Esophagus (tissue), 2 donors: ENCODE data around the gene PSMA1. TPM values are rescaled to one million over a fixed set of nuclear protein-coding genes. Genes with fewer than 3 reads are reported as not detected.
"Not testable (repeated sequence)": the region's sequence is repeated elsewhere in the genome, so short reads cannot be mapped to it uniquely, and the experiment has no call there.

Experiments used
- H3K27ac ChIP-seq, 2 donors: one replicate each; pipeline ENCODE4 v1.5.1; 2013; ENCODE audit warnings: low read depth in 2 of 2, mild to moderate bottlenecking in 2 of 2, inconsistent platforms in 1 of 2, low read length in 1 of 2, moderate library complexity in 1 of 2
- H3K27me3 ChIP-seq, 2 donors: one replicate each; pipeline ENCODE4 v1.6.1; 2013; ENCODE audit warnings: low read length in 2 of 2, control low read depth in 1 of 2, mild to moderate bottlenecking in 1 of 2; ENCODE audit not compliant: insufficient read depth in 2 of 2, control insufficient read depth in 1 of 2
- H3K36me3 ChIP-seq, 2 donors: one replicate each; pipeline ENCODE4 v1.6.1; 2013; ENCODE audit warnings: low read length in 1 of 2; ENCODE audit not compliant: control insufficient read depth in 2 of 2, insufficient read depth in 2 of 2
- H3K4me1 ChIP-seq, 2 donors: one replicate each; pipeline ENCODE4 v1.6.1; 2013; ENCODE audit warnings: low read length in 1 of 2; ENCODE audit not compliant: control insufficient read depth in 2 of 2, insufficient read depth in 2 of 2
- H3K4me3 ChIP-seq, 2 donors: one replicate each; pipeline ENCODE4 v1.5.1; 2013; ENCODE audit warnings: low read length in 2 of 2, mild to moderate bottlenecking in 2 of 2, low read depth in 1 of 2, moderate library complexity in 1 of 2
- H3K9me3 ChIP-seq, 2 donors: one replicate each; pipeline ENCODE4 v1.6.1; 2013; ENCODE audit warnings: mild to moderate bottlenecking in 2 of 2, low read depth in 1 of 2, low read length in 1 of 2, moderate library complexity in 1 of 2; ENCODE audit not compliant: control insufficient read depth in 2 of 2, insufficient read depth in 1 of 2
- WGBS, 2 donors: extraction: QIAGEN DNeasy Blood & Tissue Kit; methylation state at CpG; one replicate each; pipeline ENCODE4 v1.1.7; 2013; 5-methylcytosine and 5-hydroxymethylcytosine counted together
- polyA plus RNA-seq, 2 donors: library from polyadenylated mRNA; stranded (reverse); fragments of 200-250 nt; gene quantifications; one replicate each; pipeline ENCODE4 v1.2.3, GENCODE V29; 2013
- donor health status: healthy with polysubstance abuse.
- donor health status: Bipolar disorder and iron deficiency.

PSMA1 gene
- polyA plus RNA-seq, 2 donors, result 111 to 146 TPM

DNA sequence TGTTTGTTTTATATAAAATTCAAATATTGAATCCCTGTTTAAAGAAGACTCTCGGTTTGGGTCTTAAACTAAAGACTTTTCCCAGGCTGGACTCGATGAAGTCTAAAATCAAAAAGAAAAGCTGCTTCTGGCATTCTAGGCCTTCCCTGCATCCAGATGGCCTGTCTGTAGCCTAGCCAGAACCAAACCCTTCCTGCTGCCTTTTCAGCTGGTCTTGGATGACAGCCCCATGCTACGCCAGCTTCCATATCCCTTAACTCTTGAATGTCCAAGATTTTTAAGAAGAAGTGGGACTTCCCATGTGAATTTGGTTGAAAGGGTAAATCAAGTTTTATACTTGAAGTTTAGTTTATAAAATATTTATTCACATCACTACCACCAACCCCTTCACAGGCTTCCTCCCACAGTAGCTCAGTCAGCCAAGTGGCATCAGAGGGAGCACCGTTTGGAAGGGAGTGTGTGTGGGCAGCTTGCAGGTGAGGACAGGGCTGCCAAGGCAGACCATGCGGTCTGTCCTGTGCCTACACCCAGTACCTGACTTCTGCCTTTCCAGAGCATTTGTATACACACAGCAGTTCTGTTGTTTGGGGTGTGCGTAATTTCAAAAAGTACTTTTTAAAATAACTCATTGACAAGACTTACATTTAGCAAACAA lies 18.2 kb upstream of the PSMA1 start:
- H3K27me3 ChIP-seq, result no peaks in the 10 kb centered on the region
- H3K27ac ChIP-seq, result peak overlapping the region in 1 of 2 donors; percentile 51
- no peak overlapping the region for H3K4me3 ChIP-seq
- H3K9me3 ChIP-seq, result no peaks in the 10 kb centered on the region
- WGBS, 2 donors, result 56 to 58% methylated on average over 6 of the region's 6 CpGs
- no peaks in the 10 kb centered on the region for H3K4me1 ChIP-seq
- no peaks in the 10 kb centered on the region for H3K36me3 ChIP-seq

GRCh38 chr11:14537134-14537599 lies 17.0 kb upstream of the PSMA1 start:
- 10% methylated on average over 5 of the region's 5 CpGs for WGBS, 2 donors
- no peaks in the 10 kb centered on the region for H3K4me1 ChIP-seq
- H3K36me3 ChIP-seq, result no peaks in the 10 kb centered on the region
- no peak overlapping the region for H3K4me3 ChIP-seq
- no peaks in the 10 kb centered on the region for H3K9me3 ChIP-seq
- no peak overlapping the region for H3K27ac ChIP-seq
- H3K27me3 ChIP-seq, result no peaks in the 10 kb centered on the region

DNA sequence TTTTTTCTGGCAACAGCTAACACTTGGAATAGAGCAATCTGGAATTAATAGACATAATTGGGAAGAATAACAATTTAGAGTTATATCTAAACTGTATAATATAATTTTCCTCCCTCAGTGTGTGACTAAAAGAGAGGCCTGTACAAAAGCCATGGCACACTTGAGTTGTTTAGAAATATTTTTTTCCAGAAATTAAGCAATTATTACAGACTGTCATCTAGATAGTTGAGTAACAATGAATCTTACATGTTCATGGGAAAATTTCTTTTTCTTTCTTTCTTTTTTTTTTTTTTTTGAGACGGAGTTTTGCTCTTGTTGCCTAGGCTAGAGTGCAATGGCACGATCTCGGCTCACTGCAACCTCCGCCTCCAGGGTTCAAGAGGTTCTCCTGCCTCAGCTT lies 15.0 kb upstream of the PSMA1 start:
- WGBS, 2 donors, result 85 to 94% methylated on average over 3 to 4 of the region's 4 CpGs
- not testable (repeated sequence) for H3K27ac ChIP-seq, H3K4me1 ChIP-seq, H3K9me3 ChIP-seq, H3K27me3 ChIP-seq, H3K4me3 ChIP-seq, H3K36me3 ChIP-seq

- Histone ChIP-seq H3K4me1 (no peaks in the 10 kb centered on the region), H3K9me3 (no peaks in the 10 kb centered on the region), H3K36me3 (no peaks in the 10 kb centered on the region), H3K27me3 (no peaks in the 10 kb centered on the region), H3K4me3 (no peak overlapping the region), H3K27ac (no peak overlapping the region)
- 90 to 94% methylated on average over 2 of the region's 2 CpGs for WGBS, 2 donors
Observed at GRCh38 chr11:14529951-14530350, 9.8 kb upstream of the PSMA1 start.

DNA sequence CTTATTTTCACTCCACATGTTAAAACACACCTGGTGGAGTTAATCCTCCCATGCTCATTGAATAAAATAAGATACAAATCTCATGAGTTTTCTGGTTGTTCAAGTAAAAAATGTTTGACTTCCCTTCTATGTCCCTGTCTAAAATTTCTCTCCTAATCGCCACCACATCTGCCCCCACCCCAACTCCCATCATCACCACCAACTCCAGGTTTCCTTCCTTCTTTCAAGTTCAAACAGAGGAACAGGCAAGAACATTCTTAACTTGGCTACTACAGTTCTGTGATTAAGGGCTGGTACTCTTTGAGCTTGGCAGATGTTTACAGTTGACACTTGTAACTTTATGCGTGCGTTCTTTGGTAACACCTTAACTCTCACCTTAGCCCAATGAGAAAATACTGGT lies 9.1 kb upstream of the PSMA1 start:
- Histone ChIP-seq H3K9me3 (no peaks in the 10 kb centered on the region), H3K4me3 (no peak overlapping the region), H3K4me1 (no peaks in the 10 kb centered on the region), H3K27me3 (no peaks in the 10 kb centered on the region), H3K36me3 (no peaks in the 10 kb centered on the region), H3K27ac (no peak overlapping the region)
- 78 to 89% methylated on average over 3 of the region's 3 CpGs for WGBS, 2 donors

DNA sequence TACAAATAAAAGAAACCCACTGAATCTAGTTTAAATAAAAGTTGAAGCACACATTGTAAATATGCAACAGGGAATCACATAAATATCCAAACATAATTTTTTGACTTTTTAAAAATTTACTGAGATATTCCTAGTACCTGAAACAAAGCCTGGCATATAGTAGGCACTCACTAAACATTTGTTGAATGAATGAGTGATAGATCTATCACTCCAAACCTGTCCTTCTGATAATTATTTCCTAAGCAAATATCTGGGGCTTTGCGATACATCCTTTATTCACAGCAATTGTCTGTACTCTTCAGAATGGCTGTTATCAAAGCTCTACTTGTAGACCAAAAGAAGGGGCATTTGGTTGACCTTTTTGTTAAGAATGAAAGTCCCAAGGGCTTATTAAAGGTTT lies 2.6 kb upstream of the PSMA1 start:
- 93 to 96% methylated on average over 1 of the region's 1 CpG for WGBS, 2 donors
- Histone ChIP-seq H3K36me3 (no peaks in the 10 kb centered on the region), H3K27me3 (no peaks in the 10 kb centered on the region), H3K4me1 (no peaks in the 10 kb centered on the region), H3K27ac (no peak overlapping the region), H3K9me3 (no peaks in the 10 kb centered on the region), H3K4me3 (no peak overlapping the region)

- Histone ChIP-seq H3K36me3 (no peaks in the 10 kb centered on the region), H3K4me1 (no peaks in the 10 kb centered on the region), H3K9me3 (no peaks in the 10 kb centered on the region), H3K27ac (no peak overlapping the region), H3K27me3 (no peaks in the 10 kb centered on the region), H3K4me3 (no peak overlapping the region)
- WGBS, 2 donors, result 98 to 100% methylated on average over 1 of the region's 1 CpG
Observed at GRCh38 chr11:14522245-14522644, 2.1 kb upstream of the PSMA1 start.

DNA sequence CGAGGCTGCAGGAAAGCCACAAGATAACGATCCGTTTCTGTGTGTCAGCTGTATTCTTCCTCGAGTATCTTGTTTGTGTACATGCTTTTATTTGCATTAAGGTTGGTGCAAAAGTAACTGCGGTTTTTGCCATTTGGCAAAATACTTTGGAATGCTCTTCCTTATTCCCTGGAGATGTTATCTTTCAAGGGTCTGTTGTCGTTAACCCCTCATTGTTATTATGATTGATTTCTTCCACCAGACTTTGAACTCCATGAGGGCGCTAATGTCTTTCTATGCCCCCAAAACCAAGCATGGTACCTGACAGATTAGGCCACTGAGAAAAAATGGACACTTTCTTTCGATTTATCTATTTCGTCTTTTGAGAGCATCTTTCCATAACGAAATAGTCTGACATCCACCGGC lies 563 bp upstream of the PSMA1 start:
- WGBS, 2 donors, result 12 to 13% methylated on average over 11 of the region's 11 CpGs
- no peaks in the 10 kb centered on the region for H3K27me3 ChIP-seq
- H3K36me3 ChIP-seq, result peaks cover 2 to 4% of the 10 kb centered on the region in 2 donors
- H3K4me3 ChIP-seq, result peak overlapping the region; percentile 79 to 99
- H3K9me3 ChIP-seq, result no peaks in the 10 kb centered on the region
- H3K27ac ChIP-seq, result peak overlapping the region; percentile 86 to 88
- no peaks in the 10 kb centered on the region for H3K4me1 ChIP-seq

- Histone ChIP-seq H3K4me1 (no peaks in the 10 kb centered on the region), H3K9me3 (no peaks in the 10 kb centered on the region)
Observed at GRCh38 chr11:14519597-14519916, 629 bp downstream of the PSMA1 start.

DNA sequence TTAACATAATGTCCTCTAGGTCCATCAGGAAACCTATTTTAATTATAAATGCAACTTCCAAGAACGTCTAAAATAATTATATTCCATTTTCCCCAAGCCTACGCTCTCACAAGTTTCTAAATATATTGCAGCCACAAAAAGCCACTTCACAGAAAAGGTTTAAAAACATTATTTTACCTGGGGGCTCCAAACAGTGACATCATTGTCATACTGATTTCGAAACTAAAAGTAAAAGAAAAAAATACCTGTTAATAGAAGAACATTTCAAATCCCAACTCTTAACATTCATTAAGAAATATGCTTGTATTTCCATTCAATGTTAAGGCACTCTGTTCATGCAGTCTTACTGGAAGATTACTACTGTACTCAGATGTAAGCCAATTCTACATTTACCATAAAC lies 1.4 kb downstream of the PSMA1 start:
- H3K27me3 ChIP-seq, result no peaks in the 10 kb centered on the region
- peak overlapping the region in 1 of 2 donors; percentile 99 for H3K4me3 ChIP-seq
- peaks cover 3 to 7% of the 10 kb centered on the region in 2 donors for H3K36me3 ChIP-seq
- whole genome bisulfite sequencing, 2 donors, result 58 to 63% methylated on average over 3 of the region's 3 CpGs
- H3K27ac ChIP-seq, result no peak overlapping the region
- no peaks in the 10 kb centered on the region for H3K9me3 ChIP-seq
- no peaks in the 10 kb centered on the region for H3K4me1 ChIP-seq

More at GRCh38 chr11:14519597-14519916, 629 bp downstream of the PSMA1 start:
- peak overlapping the region; percentile 86 to 97 for H3K27ac ChIP-seq
- H3K36me3 ChIP-seq, result peaks cover 3 to 7% of the 10 kb centered on the region in 2 donors
- peak overlapping the region; percentile 79 to 99 for H3K4me3 ChIP-seq
- H3K27me3 ChIP-seq, result no peaks in the 10 kb centered on the region
- WGBS, 2 donors, result 0 to 1% methylated on average over 10 of the region's 10 CpGs
